ENCODE results near the gene TAOK1. TPM values are rescaled to one million over a fixed set of nuclear protein-coding genes. Genes with fewer than 3 reads are reported as not detected.

Gene TAOK1
- total and polyA plus RNA-seq, 9 of the 15 experiments (the other 6 are each of a cell fraction or from before 2014, with no cell fraction given): 3.2 to 33.1 (median 16.5) TPM

GRCh38 chr17:29572691-29573557 is 182.8 kb downstream of the TAOK1 start (continued):
- no peak for TF ChIP-seq ZNF311 (CRISPR knock-in tag; IDR thresholded peaks at IDR 0.05)
- no peak for TF ChIP-seq DEAF1 (CRISPR knock-in tag; IDR thresholded peaks at IDR 0.05)
- TF ChIP-seq, protein P1, sequence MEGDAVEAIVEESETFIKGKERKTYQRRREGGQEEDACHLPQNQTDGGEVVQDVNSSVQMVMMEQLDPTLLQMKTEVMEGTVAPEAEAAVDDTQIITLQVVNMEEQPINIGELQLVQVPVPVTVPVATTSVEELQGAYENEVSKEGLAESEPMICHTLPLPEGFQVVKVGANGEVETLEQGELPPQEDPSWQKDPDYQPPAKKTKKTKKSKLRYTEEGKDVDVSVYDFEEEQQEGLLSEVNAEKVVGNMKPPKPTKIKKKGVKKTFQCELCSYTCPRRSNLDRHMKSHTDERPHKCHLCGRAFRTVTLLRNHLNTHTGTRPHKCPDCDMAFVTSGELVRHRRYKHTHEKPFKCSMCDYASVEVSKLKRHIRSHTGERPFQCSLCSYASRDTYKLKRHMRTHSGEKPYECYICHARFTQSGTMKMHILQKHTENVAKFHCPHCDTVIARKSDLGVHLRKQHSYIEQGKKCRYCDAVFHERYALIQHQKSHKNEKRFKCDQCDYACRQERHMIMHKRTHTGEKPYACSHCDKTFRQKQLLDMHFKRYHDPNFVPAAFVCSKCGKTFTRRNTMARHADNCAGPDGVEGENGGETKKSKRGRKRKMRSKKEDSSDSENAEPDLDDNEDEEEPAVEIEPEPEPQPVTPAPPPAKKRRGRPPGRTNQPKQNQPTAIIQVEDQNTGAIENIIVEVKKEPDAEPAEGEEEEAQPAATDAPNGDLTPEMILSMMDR (IDR thresholded peaks at IDR 0.05 in 2 of 3, conservative IDR thresholded peaks at IDR 0.05 in 1 of 3; ENCODE audit: insufficient read depth in 2 of 3, low read depth in 1 of 3, low read length in 3 of 3): peak; percentile 58 to 73 (median 61)
- peak; percentile 61 for TF ChIP-seq CTCFL (IDR thresholded peaks at IDR 0.05; ENCODE audit: borderline replicate concordance, insufficient read depth, low read depth, low read length, poor library complexity, severe bottlenecking)
- TF ChIP-seq EGR1 (conservative IDR thresholded peaks at IDR 0.05): peak; percentile 70
- TF ChIP-seq, protein P2, sequence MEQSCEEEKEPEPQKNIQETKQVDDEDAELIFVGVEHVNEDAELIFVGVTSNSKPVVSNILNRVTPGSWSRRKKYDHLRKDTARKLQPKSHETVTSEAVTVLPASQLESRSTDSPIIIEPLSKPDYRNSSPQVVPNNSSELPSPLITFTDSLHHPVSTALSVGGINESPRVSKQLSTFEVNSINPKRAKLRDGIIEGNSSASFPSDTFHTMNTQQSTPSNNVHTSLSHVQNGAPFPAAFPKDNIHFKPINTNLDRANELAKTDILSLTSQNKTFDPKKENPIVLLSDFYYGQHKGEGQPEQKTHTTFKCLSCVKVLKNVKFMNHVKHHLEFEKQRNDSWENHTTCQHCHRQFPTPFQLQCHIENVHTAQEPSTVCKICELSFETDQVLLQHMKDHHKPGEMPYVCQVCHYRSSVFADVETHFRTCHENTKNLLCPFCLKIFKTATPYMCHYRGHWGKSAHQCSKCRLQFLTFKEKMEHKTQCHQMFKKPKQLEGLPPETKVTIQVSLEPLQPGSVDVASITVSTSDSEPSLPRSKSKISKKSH (CRISPR knock-in tag; IDR thresholded peaks at IDR 0.05): no peak
- no peak for TF ChIP-seq ZNF76 (CRISPR knock-in tag; IDR thresholded peaks at IDR 0.05; ENCODE audit: borderline replicate concordance)
- TF ChIP-seq NCOA4 (IDR thresholded peaks at IDR 0.05; ENCODE audit: partially characterized antibody): no peak
- no peak for TF ChIP-seq SNRNP70 (optimal IDR thresholded peaks at IDR 0.05; ENCODE audit: low read depth, low read length)
- TF ChIP-seq, protein P3, sequence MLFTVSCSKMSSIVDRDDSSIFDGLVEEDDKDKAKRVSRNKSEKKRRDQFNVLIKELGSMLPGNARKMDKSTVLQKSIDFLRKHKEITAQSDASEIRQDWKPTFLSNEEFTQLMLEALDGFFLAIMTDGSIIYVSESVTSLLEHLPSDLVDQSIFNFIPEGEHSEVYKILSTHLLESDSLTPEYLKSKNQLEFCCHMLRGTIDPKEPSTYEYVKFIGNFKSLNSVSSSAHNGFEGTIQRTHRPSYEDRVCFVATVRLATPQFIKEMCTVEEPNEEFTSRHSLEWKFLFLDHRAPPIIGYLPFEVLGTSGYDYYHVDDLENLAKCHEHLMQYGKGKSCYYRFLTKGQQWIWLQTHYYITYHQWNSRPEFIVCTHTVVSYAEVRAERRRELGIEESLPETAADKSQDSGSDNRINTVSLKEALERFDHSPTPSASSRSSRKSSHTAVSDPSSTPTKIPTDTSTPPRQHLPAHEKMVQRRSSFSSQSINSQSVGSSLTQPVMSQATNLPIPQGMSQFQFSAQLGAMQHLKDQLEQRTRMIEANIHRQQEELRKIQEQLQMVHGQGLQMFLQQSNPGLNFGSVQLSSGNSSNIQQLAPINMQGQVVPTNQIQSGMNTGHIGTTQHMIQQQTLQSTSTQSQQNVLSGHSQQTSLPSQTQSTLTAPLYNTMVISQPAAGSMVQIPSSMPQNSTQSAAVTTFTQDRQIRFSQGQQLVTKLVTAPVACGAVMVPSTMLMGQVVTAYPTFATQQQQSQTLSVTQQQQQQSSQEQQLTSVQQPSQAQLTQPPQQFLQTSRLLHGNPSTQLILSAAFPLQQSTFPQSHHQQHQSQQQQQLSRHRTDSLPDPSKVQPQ (CRISPR knock-in tag; IDR thresholded peaks at IDR 0.05; ENCODE audit: borderline replicate concordance): no peak
- TF ChIP-seq SPI1 (IDR thresholded peaks at IDR 0.05; ENCODE audit: borderline replicate concordance, low read depth, low read length): no peak
- no peak for TF ChIP-seq ATF1 (CRISPR knock-in tag; IDR thresholded peaks at IDR 0.05)
- 0 out of 2 replicates have a peak, but pooled peaks have one; percentile 17 for TF ChIP-seq ATF1 (tag; IDR thresholded peaks at IDR 0.05)
- peak in 1 of 2 experiments; percentile 61; a peak in 2 of 4 replicates for TF ChIP-seq RAD21 (CRISPR knock-in tag; conservative IDR thresholded peaks at IDR 0.05 in 1 of 2, IDR thresholded peaks at IDR 0.05 in 1 of 2)
- no peak for TF ChIP-seq RNF2 (IDR thresholded peaks at IDR 0.05)

Data from K562 (cell line).